ENCODE measurements around the gene KRT74.

KRT74 gene

GRCh38 chr12:52584156-52584682 is 10.6 kb upstream of the KRT74 start:
- no peak for TF ChIP-seq CTCF (IDR thresholded peaks at IDR 0.05; ENCODE audit: control insufficient read depth, extremely low read depth, insufficient read depth)
- no peak overlapping the region for H3K4me3 ChIP-seq (ENCODE audit: low read depth, low read length)
- DNase-seq (ENCODE audit: low read depth), result no peak

GRCh38 chr12:52582971-52583456 is 9.4 kb upstream of the KRT74 start:
- DNase-seq (ENCODE audit: low read depth), result no peak
- peak; percentile 94 for TF ChIP-seq CTCF (IDR thresholded peaks at IDR 0.05; ENCODE audit: control insufficient read depth, extremely low read depth, insufficient read depth)
- H3K4me3 ChIP-seq (ENCODE audit: low read depth, low read length), result no peak overlapping the region

GRCh38 chr12:52582486-52582885 is 8.8 kb upstream of the KRT74 start:
- H3K4me3 ChIP-seq (ENCODE audit: low read depth, low read length), result no peak overlapping the region
- no peak for TF ChIP-seq CTCF (IDR thresholded peaks at IDR 0.05; ENCODE audit: control insufficient read depth, extremely low read depth, insufficient read depth)
- DNase-seq (ENCODE audit: low read depth), result no peak

GRCh38 chr12:52581481-52581880 is 7.8 kb upstream of the KRT74 start:
- no peak for TF ChIP-seq CTCF (IDR thresholded peaks at IDR 0.05; ENCODE audit: control insufficient read depth, extremely low read depth, insufficient read depth)
- DNase-seq (ENCODE audit: low read depth), result no peak
- H3K4me3 ChIP-seq (ENCODE audit: low read depth, low read length), result no peak overlapping the region

- no peak overlapping the region for H3K4me3 ChIP-seq (ENCODE audit: low read depth, low read length)
- no peak for DNase-seq (ENCODE audit: low read depth)
- no peak for TF ChIP-seq CTCF (IDR thresholded peaks at IDR 0.05; ENCODE audit: control insufficient read depth, extremely low read depth, insufficient read depth)
Measured at GRCh38 chr12:52581066-52581465, 7.4 kb upstream of the KRT74 start.

- H3K4me3 ChIP-seq (ENCODE audit: low read depth, low read length), result no peak overlapping the region
- no peak for TF ChIP-seq CTCF (IDR thresholded peaks at IDR 0.05; ENCODE audit: control insufficient read depth, extremely low read depth, insufficient read depth)
- no peak for DNase-seq (ENCODE audit: low read depth)
Measured at GRCh38 chr12:52580496-52580895, 6.9 kb upstream of the KRT74 start.

All from LNCaP clone FGC (cell line).